HCT116 (cell line): Measurements from ENCODE around the gene ITIH4. TPM values are rescaled to one million over a fixed set of nuclear protein-coding genes. Genes with fewer than 3 reads are reported as not detected.
A peak's percentile ranks its signal among the peaks of the same experiment; 100 is the strongest.

ENCODE experiments used
- ATAC-seq: fragments of 200-7000 bp; cut with Tn5 transposase; 2 replicates; pipeline ENCODE4 v1.9.1; 2020; ENCODE audit warnings: mild to moderate bottlenecking, moderate library complexity
- BruUV-seq: library from RNA; stranded (reverse); fragments of 400-500 nt; replicated peaks from 2 replicates; lab custom pipeline; 2021; lab: Mats Ljungman, UMichigan
- CTCF ChIA-PET: fragments of 300-600 bp; sonication (Branson Sonifier 250); formaldehyde crosslinking; loops from one replicate; lab custom pipeline; 2021; ENCODE audit warnings: antibody characterized with exemption; lab: Charles Lee
- POLR2A ChIA-PET: fragments of 300-600, 350-600 bp; sonication (Branson Sonifier 250); formaldehyde crosslinking; loops from one replicate; lab custom pipeline; 2021; ENCODE audit warnings: antibody characterized with exemption; lab: Charles Lee
- RAD21 ChIA-PET, 2 experiments: fragments of 300-600 bp; sonication (Branson Sonifier 250); formaldehyde crosslinking; loops; one replicate each; lab custom pipeline; 2023; ENCODE audit warnings: low total read pairs in 2 of 2; ENCODE audit not compliant: uncharacterized antibody in 2 of 2, unreplicated experiment in 2 of 2, low non-redundant PET in 1 of 2; lab: Charles Lee
- DNase-seq: peaks from one replicate; pipeline ENCODE4 v3.0.0-alpha.2; 2010; ENCODE audit warnings: low read depth, low spot score
- H2AFZ ChIP-seq: fragments of 200-600 bp; shearing (Covaris generic), sonication (generic); 2 replicates; pipeline ENCODE4 v1.6.1; 2017; ENCODE audit warnings: low read depth, mixed run types, mixed read lengths, antibody characterized with exemption, low read length; ENCODE audit not compliant: poor library complexity, severe bottlenecking
- H3K27ac ChIP-seq: 2 replicates; pipeline ENCODE4 v1.5.1; 2012; ENCODE audit warnings: low read depth, low read length
- H3K27me3 ChIP-seq: fragments of 200-600 bp; sonication (generic); 2 replicates; pipeline ENCODE4 v1.6.1; 2016; ENCODE audit warnings: mixed run types, low read length, mixed read lengths; ENCODE audit not compliant: insufficient read depth
- H3K36me3 ChIP-seq, 2 experiments: fragments of 200-500 bp in 1 of 2; fragments of 200-600 bp in 1 of 2; sonication (Bioruptor generic) in 1 of 2; sonication (generic) in 1 of 2; 2 replicates each; pipeline versions ENCODE4 v1.5.1 to v1.6.1; 2014 to 2016; ENCODE audit warnings: low read length in 2 of 2, inconsistent platforms in 1 of 2, mixed read lengths in 1 of 2, mixed run types in 1 of 2; ENCODE audit not compliant: insufficient read depth in 2 of 2, control insufficient read depth in 1 of 2
- H3K4me1 ChIP-seq, 2 experiments: fragments of 200-600 bp in 1 of 2; sonication (generic) in 1 of 2; 2 replicates each; pipeline versions ENCODE4 v1.5.1 to v1.6.1; 2012 to 2017; ENCODE audit warnings: low read length in 2 of 2, inconsistent platforms in 1 of 2, mild to moderate bottlenecking in 1 of 2, mixed read lengths in 1 of 2, mixed run types in 1 of 2, moderate library complexity in 1 of 2; ENCODE audit not compliant: insufficient read depth in 2 of 2, control insufficient read depth in 1 of 2
- H3K4me2 ChIP-seq: fragments of 200-600 bp; sonication (generic); 2 replicates; pipeline ENCODE4 v1.6.1; 2017; ENCODE audit warnings: mixed run types, low read length, mixed read lengths
- H3K4me3 ChIP-seq, 2 experiments: fragments of 200-600 bp in 1 of 2; sonication (generic) in 1 of 2; replicated peaks in 1 of 2; 2 replicates each; pipeline ENCODE4 v1.5.1; 2011 to 2016; ENCODE audit warnings: low read length in 2 of 2, control low read depth in 1 of 2, low read depth in 1 of 2, mild to moderate bottlenecking in 1 of 2, mixed read lengths in 1 of 2, mixed run types in 1 of 2
- H3K79me2 ChIP-seq: fragments of 200-600 bp; sonication (generic); 2 replicates; pipeline ENCODE4 v1.6.1; 2017; ENCODE audit warnings: mild to moderate bottlenecking, mixed run types, low read length, moderate library complexity, mixed read lengths; ENCODE audit not compliant: insufficient read depth
- H3K9ac ChIP-seq: fragments of 200-600 bp; sonication (generic); 2 replicates; pipeline ENCODE4 v1.6.1; 2016; ENCODE audit warnings: low read length, mixed read lengths
- H3K9me2 ChIP-seq: fragments of 200-600 bp; sonication (generic), shearing (Covaris generic); 2 replicates; pipeline ENCODE4 v1.6.1; 2017; ENCODE audit warnings: mixed run types, mild to moderate bottlenecking, moderate library complexity; ENCODE audit not compliant: insufficient read depth
- H3K9me3 ChIP-seq, 2 experiments: fragments of 200-500 bp in 1 of 2; fragments of 200-600 bp in 1 of 2; sonication (Bioruptor generic) in 1 of 2; sonication (generic) in 1 of 2; 2 replicates each; pipeline ENCODE4 v1.6.1; 2014 to 2017; ENCODE audit warnings: low read length in 2 of 2, mixed read lengths in 2 of 2, inconsistent platforms in 1 of 2, low read depth in 1 of 2, mild to moderate bottlenecking in 1 of 2, mixed run types in 1 of 2, moderate library complexity in 1 of 2; ENCODE audit not compliant: control insufficient read depth in 1 of 2, insufficient read depth in 1 of 2
- H4K20me1 ChIP-seq: fragments of 200-600 bp; sonication (generic), shearing (Covaris generic); 2 replicates; pipeline ENCODE4 v1.6.1; 2017; ENCODE audit warnings: mixed run types, mild to moderate bottlenecking, moderate library complexity; ENCODE audit not compliant: insufficient read depth
- ATF3 ChIP-seq: IDR thresholded peaks from 2 replicates; pipeline ENCODE4 v1.6.1; 2012
- CTCF ChIP-seq, 3 experiments: fragments of 200-600 bp in 1 of 3; sonication (generic) in 1 of 3; IDR thresholded peaks in 2 of 3; conservative IDR thresholded peaks in 1 of 3; 2 replicates each; pipeline ENCODE4 v1.5.1; 2012 to 2017; ENCODE audit warnings: low read depth in 2 of 3, low read length in 2 of 3, antibody characterized with exemption in 1 of 3, borderline replicate concordance in 1 of 3, control low read depth in 1 of 3, mild to moderate bottlenecking in 1 of 3, mixed read lengths in 1 of 3, mixed run types in 1 of 3, moderate library complexity in 1 of 3; ENCODE audit not compliant: insufficient read depth in 1 of 3
- EGR1 ChIP-seq: IDR thresholded peaks from 2 replicates; pipeline ENCODE4 v1.6.1; 2012; ENCODE audit warnings: low read depth
- EZH2 ChIP-seq: fragments of 200-600 bp; sonication (generic); IDR thresholded peaks from 2 replicates; pipeline ENCODE4 v1.6.1; 2017; ENCODE audit warnings: antibody characterized with exemption, mixed run types
- EZH2phosphoT487 ChIP-seq: fragments of 200-600 bp; IDR thresholded peaks from 2 replicates; pipeline ENCODE4 v1.6.1; 2018; ENCODE audit warnings: antibody characterized with exemption, borderline replicate concordance
- FOSL1 ChIP-seq: IDR thresholded peaks from 2 replicates; pipeline ENCODE4 v1.6.1; 2012; ENCODE audit warnings: low read depth
- JUND ChIP-seq: IDR thresholded peaks from 2 replicates; pipeline ENCODE4 v1.6.1; 2012
- MAX ChIP-seq: IDR thresholded peaks from 2 replicates; pipeline ENCODE4 v1.6.1; 2012
- POLR2AphosphoS5 ChIP-seq: IDR thresholded peaks from 2 replicates; pipeline ENCODE4 v1.6.1; 2011; ENCODE audit warnings: mild to moderate bottlenecking, low read depth, low read length, moderate library complexity
- REST ChIP-seq: IDR thresholded peaks from 2 replicates; pipeline ENCODE4 v1.6.1; 2012; ENCODE audit warnings: low read depth
- SP1 ChIP-seq: IDR thresholded peaks from 2 replicates; pipeline ENCODE4 v1.6.1; 2012; ENCODE audit warnings: low read depth
- TCF7L2 ChIP-seq: IDR thresholded peaks from 2 replicates; pipeline ENCODE4 v1.7.0; 2011; ENCODE audit warnings: borderline replicate concordance, inconsistent platforms; ENCODE audit not compliant: insufficient read depth, insufficient read length; ENCODE audit errors: extremely low read depth
- YY1 ChIP-seq: IDR thresholded peaks from 2 replicates; pipeline ENCODE4 v1.6.1; 2011; ENCODE audit warnings: low read length, low read depth, moderate library complexity, mild to moderate bottlenecking; ENCODE audit not compliant: insufficient replicate concordance; ENCODE audit errors: extremely low read depth
- intact Hi-C: fragments of 100-400 bp; cut with micrococcal nuclease; formaldehyde crosslinking; loops from 2 replicates; pipeline ENCODE4 v1.10.0; 2022
- total RNA-seq: library from RNA; stranded (reverse); gene quantifications from one replicate; pipeline ENCODE4 v1.2.1, GENCODE V29; 2021; ENCODE audit not compliant: unreplicated experiment

ITIH4 gene
- total RNA-seq, 1 experiment from 2014 or later: 4.1 TPM

- H3K36me3 ChIP-seq: no peaks in the 10 kb centered on the region
- no peak overlapping the region for H3K4me2 ChIP-seq
- ChIA-PET CTCF (interaction anchor here (0.6 to 1.3 kb wide), 6 partner anchors 9 to 33 kb away, joined by 3 to 5 read pairs (median 4); no protein-coding TSS in a partner anchor), RAD21 (no interaction called here), POLR2A (interaction anchor here (1.2 kb wide), 1 partner anchor 11 kb away, joined by 3 read pairs; no protein-coding TSS in a partner anchor)
- H3K4me1 ChIP-seq: peaks cover 0 to 7% of the 10 kb centered on the region in 2 experiments; a peak in 1 of 4 replicates
- intact Hi-C loops: no loop called here
- peak; percentile 31 for DNase-seq
- H4K20me1 ChIP-seq: no peaks in the 10 kb centered on the region
- no TSS peak for BruUV-seq
- no peak overlapping the region for H3K9ac ChIP-seq
- H3K9me3 ChIP-seq: no peaks in the 10 kb centered on the region
- TF ChIP-seq CTCF (IDR thresholded peaks at IDR 0.05 in 2 of 3, conservative IDR thresholded peaks at IDR 0.05 in 1 of 3; ENCODE audit: borderline replicate concordance in 1 of 3, insufficient read depth in 1 of 3, low read depth in 2 of 3, low read length in 2 of 3): peak in 2 of 3 experiments; percentile 81 to 86; a peak in 5 of 6 replicates
- TF ChIP-seq EZH2phosphoT487: no peak
- no peak for TF ChIP-seq TCF7L2
- no peaks in the 10 kb centered on the region for H3K9me2 ChIP-seq
- ATAC-seq: peak; percentile 95
- H3K27ac ChIP-seq: no peak overlapping the region
- H3K4me3 ChIP-seq: no peak overlapping the region
- H3K79me2 ChIP-seq: no peaks in the 10 kb centered on the region
- H2AFZ ChIP-seq: peak overlapping the region; percentile 22
- H3K27me3 ChIP-seq: no peaks in the 10 kb centered on the region
These were observed 31.4 kb downstream of the ITIH4 start for GRCh38 chr3:52798978-52799476.

GRCh38 chr3:52798376-52798977 lies 32.0 kb downstream of the ITIH4 start:
- ChIA-PET RAD21 (no interaction called here), POLR2A (interaction anchor here (1.2 kb wide), 1 partner anchor 10 kb away, joined by 3 read pairs; no protein-coding TSS in a partner anchor)
- ATAC-seq: peak; percentile 31
- TF ChIP-seq REST (no peak), ATF3 (no peak), MAX (no peak), EGR1 (no peak), SP1 (no peak), JUND (no peak), YY1 (no peak), POLR2AphosphoS5 (no peak), FOSL1 (no peak), EZH2 (no peak)

More at GRCh38 chr3:52798376-52798977, 32.0 kb downstream of the ITIH4 start:
- Histone ChIP-seq H4K20me1 (no peaks in the 10 kb centered on the region), H3K4me3 (no peak overlapping the region), H3K36me3 (no peaks in the 10 kb centered on the region), H3K27me3 (no peaks in the 10 kb centered on the region), H3K79me2 (no peaks in the 10 kb centered on the region), H3K9ac (no peak overlapping the region), H3K4me2 (no peak overlapping the region), H3K27ac (no peak overlapping the region), H3K9me3 (no peaks in the 10 kb centered on the region), H3K9me2 (no peaks in the 10 kb centered on the region), H3K4me1 (peaks cover 0 to 7% of the 10 kb centered on the region in 2 experiments; a peak in 1 of 4 replicates), H2AFZ (peak overlapping the region; percentile 22)
- BruUV-seq: no TSS peak
- no peak for DNase-seq
- CTCF ChIA-PET: interaction anchor here (0.6 to 1.3 kb wide), 6 partner anchors 8 to 33 kb away, joined by 3 to 5 read pairs (median 4); no protein-coding TSS in a partner anchor
- intact Hi-C loops: no loop called here
